ENCODE data around the gene MAPKAPK2. TPM values are rescaled to one million over a fixed set of nuclear protein-coding genes. Genes with fewer than 3 reads are reported as not detected.

Gene MAPKAPK2
- total and polyA plus RNA-seq, 8 donors = 53.1 to 113 (median 61.8) TPM

DNA sequence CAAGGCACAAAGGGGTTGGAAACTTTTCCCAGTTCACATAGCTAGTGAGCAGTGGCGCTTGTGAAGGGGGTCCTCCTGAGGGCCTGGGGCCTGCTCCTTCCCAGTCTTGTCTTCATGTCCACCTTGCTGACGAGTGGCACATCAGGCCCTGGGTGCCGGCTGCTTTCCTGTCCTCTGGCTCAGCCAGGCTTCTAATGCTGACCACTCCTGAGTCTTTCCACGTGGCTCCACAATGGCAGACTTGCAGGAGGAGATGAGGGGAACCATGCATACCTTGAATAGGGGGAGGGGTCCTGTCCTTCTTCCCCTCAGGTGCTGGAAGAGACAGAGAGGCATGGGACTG, 38.7 kb downstream of the MAPKAPK2 start:
- DNase-seq (no peak), ATAC-seq (no peak)
- TF ChIP-seq, protein P1, sequence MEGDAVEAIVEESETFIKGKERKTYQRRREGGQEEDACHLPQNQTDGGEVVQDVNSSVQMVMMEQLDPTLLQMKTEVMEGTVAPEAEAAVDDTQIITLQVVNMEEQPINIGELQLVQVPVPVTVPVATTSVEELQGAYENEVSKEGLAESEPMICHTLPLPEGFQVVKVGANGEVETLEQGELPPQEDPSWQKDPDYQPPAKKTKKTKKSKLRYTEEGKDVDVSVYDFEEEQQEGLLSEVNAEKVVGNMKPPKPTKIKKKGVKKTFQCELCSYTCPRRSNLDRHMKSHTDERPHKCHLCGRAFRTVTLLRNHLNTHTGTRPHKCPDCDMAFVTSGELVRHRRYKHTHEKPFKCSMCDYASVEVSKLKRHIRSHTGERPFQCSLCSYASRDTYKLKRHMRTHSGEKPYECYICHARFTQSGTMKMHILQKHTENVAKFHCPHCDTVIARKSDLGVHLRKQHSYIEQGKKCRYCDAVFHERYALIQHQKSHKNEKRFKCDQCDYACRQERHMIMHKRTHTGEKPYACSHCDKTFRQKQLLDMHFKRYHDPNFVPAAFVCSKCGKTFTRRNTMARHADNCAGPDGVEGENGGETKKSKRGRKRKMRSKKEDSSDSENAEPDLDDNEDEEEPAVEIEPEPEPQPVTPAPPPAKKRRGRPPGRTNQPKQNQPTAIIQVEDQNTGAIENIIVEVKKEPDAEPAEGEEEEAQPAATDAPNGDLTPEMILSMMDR (IDR thresholded peaks at IDR 0.05) = no peak
- no peaks in the 10 kb centered on the region for H3K27me3 ChIP-seq
- intact Hi-C loops (cut with DNase I) = no loop called here
- H3K27ac ChIP-seq = peak overlapping the region; percentile 73 to 75
- H3K4me3 ChIP-seq = no peak overlapping the region
- no peaks in the 10 kb centered on the region for H3K36me3 ChIP-seq
- H3K4me1 ChIP-seq = peaks cover 28 to 95% of the 10 kb centered on the region in 2 donors
- H3K9me3 ChIP-seq = no peaks in the 10 kb centered on the region

GRCh38 chr1:206723805-206724472, 39.2 kb downstream of the MAPKAPK2 start:
- intact Hi-C loops (cut with DNase I) = no loop called here
- TF ChIP-seq, protein P1 (IDR thresholded peaks at IDR 0.05) = no peak
- Histone ChIP-seq H3K4me1 (peaks cover 28 to 93% of the 10 kb centered on the region in 2 donors), H3K36me3 (peaks cover 0 to 5% of the 10 kb centered on the region in 2 donors), H3K9me3 (no peaks in the 10 kb centered on the region), H3K4me3 (no peak overlapping the region), H3K27me3 (no peaks in the 10 kb centered on the region), H3K27ac (peak overlapping the region; percentile 73 to 75)
- peak in 1 of 4 donors; percentile 82 for DNase-seq
- peak; percentile 88 for ATAC-seq

DNA sequence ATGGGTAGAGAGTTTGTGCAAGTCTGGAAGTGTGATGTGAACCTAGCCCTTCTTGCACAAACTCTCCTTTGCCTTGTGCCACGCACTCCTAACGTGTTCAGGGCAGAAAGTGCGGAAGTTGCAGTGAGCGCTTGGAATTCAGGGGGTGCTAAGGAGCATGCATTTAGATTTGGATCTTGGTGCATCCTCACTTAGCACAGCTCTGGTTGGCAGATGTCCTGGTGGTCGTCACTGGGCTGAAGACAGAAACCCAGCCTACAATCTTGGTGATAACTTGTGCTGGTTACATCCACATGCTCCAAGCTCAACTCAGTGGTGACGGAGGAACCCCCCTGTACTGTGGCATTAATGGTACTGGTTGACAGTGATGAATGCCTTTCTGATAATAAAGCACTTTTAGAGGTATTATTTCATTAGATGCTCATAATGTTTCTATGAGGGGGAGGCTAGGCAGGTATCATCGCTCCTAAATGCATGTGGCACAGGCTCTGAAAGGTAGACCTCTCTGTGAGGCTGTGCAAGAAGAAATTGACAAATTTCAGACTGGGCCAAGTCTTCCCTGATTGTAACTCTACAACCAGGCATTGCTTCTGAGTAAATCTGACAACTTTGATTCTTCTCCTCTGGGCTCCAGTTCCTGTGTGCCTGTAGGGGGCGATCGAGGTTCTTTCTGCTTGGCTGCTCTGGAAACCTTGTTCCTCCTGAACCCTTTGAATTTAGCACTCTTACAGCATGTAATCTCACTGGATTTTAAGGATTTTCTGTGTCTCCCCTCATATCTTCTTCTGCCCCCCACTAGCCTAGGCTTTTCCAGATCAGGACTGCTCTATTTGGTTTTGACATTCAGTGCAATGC, 40.6 kb downstream of the MAPKAPK2 start:
- Histone ChIP-seq H3K4me3 (no peak overlapping the region), H3K27ac (peak overlapping the region; percentile 73 to 75), H3K4me1 (peaks cover 28 to 80% of the 10 kb centered on the region in 2 donors), H3K9me3 (no peaks in the 10 kb centered on the region), H3K27me3 (no peaks in the 10 kb centered on the region), H3K36me3 (peaks cover 0 to 19% of the 10 kb centered on the region in 2 donors)
- DNase-seq (no peak), ATAC-seq (peak; percentile 45)
- TF ChIP-seq, protein P1 (IDR thresholded peaks at IDR 0.05) = peak; percentile 52 to 56
- intact Hi-C loops (cut with DNase I) = loop anchor here in 1 of 2 donors (5.0 kb wide), 1 partner anchor 192 kb away; no protein-coding TSS in a partner anchor

DNA sequence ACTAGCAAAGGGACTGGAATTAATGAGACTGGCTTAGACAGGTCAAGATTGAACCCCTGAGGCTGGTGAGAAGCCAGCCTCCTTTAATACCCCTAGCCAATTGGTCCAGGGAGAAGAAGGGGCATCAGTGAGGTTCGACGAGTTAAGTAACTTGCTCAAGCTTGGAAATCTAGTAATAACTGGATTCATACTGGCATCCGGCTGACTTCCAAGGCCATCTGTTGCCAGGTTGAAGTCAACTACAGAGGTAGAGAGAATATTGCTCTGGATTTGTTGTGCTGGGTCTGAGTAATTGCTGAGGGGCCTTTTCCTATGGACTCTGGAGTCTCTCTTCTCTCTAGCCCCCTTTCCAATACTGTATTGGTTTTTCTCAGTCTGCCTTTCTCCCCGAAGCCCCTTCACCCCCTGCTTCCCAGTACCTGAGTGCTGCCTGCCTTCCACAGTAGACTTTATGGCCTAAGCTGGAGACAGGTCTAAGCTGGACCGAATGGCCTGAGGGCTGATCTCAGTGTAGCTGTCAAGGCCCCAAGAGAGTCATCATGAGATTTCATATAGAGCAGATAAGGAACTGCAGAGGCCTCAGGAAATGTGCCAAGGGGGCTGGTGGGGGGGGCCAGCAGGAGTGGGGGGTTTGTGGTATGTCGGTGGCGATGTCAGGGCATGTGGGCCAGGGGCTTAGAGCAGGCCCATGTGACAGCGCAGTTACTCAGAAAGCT, 43.4 kb downstream of the MAPKAPK2 start:
- Histone ChIP-seq H3K4me1 (peaks cover 22 to 56% of the 10 kb centered on the region in 2 donors), H3K9me3 (no peaks in the 10 kb centered on the region), H3K36me3 (peaks cover 5 to 47% of the 10 kb centered on the region in 2 donors), H3K4me3 (no peak overlapping the region), H3K27me3 (no peaks in the 10 kb centered on the region), H3K27ac (no peak overlapping the region)
- intact Hi-C loops (cut with DNase I) = loop anchor here in 1 of 2 donors (5.0 kb wide), 1 partner anchor 189 kb away; no protein-coding TSS in a partner anchor
- DNase-seq = no peak
- TF ChIP-seq, protein P1 (IDR thresholded peaks at IDR 0.05) = no peak
- ATAC-seq = no peak
